GM12878 (cell line): Measurements from ENCODE around the gene SLC6A8. TPM values are rescaled to one million over a fixed set of nuclear protein-coding genes. Genes with fewer than 3 reads are reported as not detected.

Experiments used
- ATAC-seq: fragments of 200-7000 bp; cut with Tn5 transposase; 3 replicates; pipeline ENCODE4 v1.9.1; 2020; ENCODE audit warnings: mild to moderate bottlenecking, moderate library complexity
- BruUV-seq: library from RNA; stranded (reverse); fragments of 400-500 nt; replicated peaks from 2 replicates; lab custom pipeline; 2021; lab: Mats Ljungman, UMichigan
- CTCF ChIA-PET: fragments of 300-600 bp; sonication (Branson Sonifier 250); formaldehyde crosslinking; extraction: SDS; loops from one replicate; lab custom pipeline; 2021; ENCODE audit warnings: inconsistent platforms; lab: Yijun Ruan, JAX
- POLR2A ChIA-PET: fragments of 350-600 bp; formaldehyde crosslinking; extraction: SDS; loops from one replicate; lab custom pipeline; 2021; ENCODE audit warnings: inconsistent platforms; lab: Charles Lee
- RAD21 ChIA-PET: fragments of 300-600 bp; sonication (Branson Sonifier 250); formaldehyde crosslinking; loops from one replicate; lab custom pipeline; 2023; ENCODE audit warnings: antibody characterized with exemption; ENCODE audit not compliant: unreplicated experiment; lab: Charles Lee
- SMC1A ChIA-PET: fragments of 300-600 bp; sonication (Branson Sonifier 250); formaldehyde crosslinking; loops from one replicate; lab custom pipeline; 2023; ENCODE audit not compliant: unreplicated experiment, uncharacterized antibody; lab: Charles Lee
- DNase-seq: peaks from one replicate; pipeline ENCODE4 v3.0.0-alpha.2; 2011; ENCODE audit warnings: low read depth, low spot score
- FAIRE-seq: peaks from 3 replicates; lab custom pipeline; 2011; peaks lifted over from hg19 to GRCh38; lab: Jason Lieb, UNC
- H2AFZ ChIP-seq: 2 replicates; pipeline ENCODE4 v1.6.0; 2011; ENCODE audit warnings: low read depth, low read length, control low read depth; ENCODE audit not compliant: control insufficient read depth
- H3K27ac ChIP-seq: 2 replicates; pipeline ENCODE4 v1.5.1; 2011; ENCODE audit warnings: control low read depth; ENCODE audit not compliant: control insufficient read depth, insufficient read depth
- H3K27me3 ChIP-seq, 2 experiments: replicated peaks in 1 of 2; 2 replicates each; pipeline versions ENCODE4 v1.6.0 to v1.6.1; 2011; ENCODE audit warnings: low read length in 1 of 2; ENCODE audit not compliant: control insufficient read depth in 2 of 2, insufficient read depth in 2 of 2
- H3K36me3 ChIP-seq, 2 experiments: 2 replicates each; pipeline ENCODE4 v1.5.1; 2011; ENCODE audit warnings: low read length in 1 of 2; ENCODE audit not compliant: control insufficient read depth in 2 of 2, insufficient read depth in 2 of 2
- H3K4me1 ChIP-seq: 2 replicates; pipeline ENCODE4 v1.6.1; 2011; ENCODE audit warnings: mild to moderate bottlenecking, low read length, moderate library complexity, mixed read lengths; ENCODE audit not compliant: control insufficient read depth, insufficient read depth
- H3K4me2 ChIP-seq: 2 replicates; pipeline ENCODE4 v1.6.0; 2011; ENCODE audit warnings: control low read depth; ENCODE audit not compliant: control insufficient read depth, insufficient read depth
- H3K4me3 ChIP-seq: fragments of 200-600 bp; sonication (generic); 2 replicates; pipeline ENCODE4 v1.5.1; 2016
- H3K79me2 ChIP-seq: 2 replicates; pipeline ENCODE4 v1.6.0; 2011; ENCODE audit warnings: low read length; ENCODE audit not compliant: control insufficient read depth, insufficient read depth
- H3K9ac ChIP-seq: 2 replicates; pipeline ENCODE4 v1.8.0; 2011; ENCODE audit warnings: low read length, control low read depth, mixed read lengths; ENCODE audit not compliant: control insufficient read depth, insufficient read depth
- H3K9me3 ChIP-seq: replicated peaks from 3 replicates; pipeline ENCODE4 v1.5.1; 2011; ENCODE audit warnings: mild to moderate bottlenecking, low read length; ENCODE audit not compliant: control insufficient read depth, insufficient read depth
- H4K20me1 ChIP-seq: 2 replicates; pipeline ENCODE4 v1.6.0; 2011; ENCODE audit not compliant: control insufficient read depth, insufficient read depth
- CHD4 ChIP-seq: fragments of 200-600 bp; sonication (generic); IDR thresholded peaks from 2 replicates; pipeline ENCODE4 v1.6.1; 2016; ENCODE audit warnings: mild to moderate bottlenecking
- CREB1 ChIP-seq: IDR thresholded peaks from 2 replicates; pipeline ENCODE4 v1.6.1; 2012; ENCODE audit warnings: low read depth, mild to moderate bottlenecking, inconsistent platforms
- E2F4 ChIP-seq: IDR thresholded peaks from 2 replicates; pipeline ENCODE4 v1.6.1; 2012; ENCODE audit warnings: low read depth, low read length, improper control_type of control experiment
- GATAD2B ChIP-seq: fragments of 450-650 bp; conservative IDR thresholded peaks from 2 replicates; pipeline ENCODE4 v1.6.1; 2017; ENCODE audit warnings: low read depth, mild to moderate bottlenecking, moderate library complexity
- KAT2A ChIP-seq: conservative IDR thresholded peaks from 2 replicates; pipeline ENCODE4 v1.6.1; 2011; ENCODE audit warnings: low read depth, low read length; ENCODE audit not compliant: control insufficient read depth
- NFIC ChIP-seq: IDR thresholded peaks from 2 replicates; pipeline ENCODE4 v1.6.1; 2012; ENCODE audit warnings: low read depth, mild to moderate bottlenecking, inconsistent platforms, low read length, moderate library complexity
- NFXL1 ChIP-seq: fragments of 450-650 bp; IDR thresholded peaks from 2 replicates; pipeline ENCODE4 v1.6.1; 2017; ENCODE audit warnings: antibody characterized with exemption, mild to moderate bottlenecking, borderline replicate concordance
- NR2C2 ChIP-seq: IDR thresholded peaks from 2 replicates; pipeline ENCODE4 v1.6.1; 2011; ENCODE audit warnings: borderline replicate concordance, low read depth; ENCODE audit not compliant: control insufficient read depth, insufficient read length
- PAX5 ChIP-seq: IDR thresholded peaks from 2 replicates; pipeline ENCODE4 v1.6.1; 2011; ENCODE audit warnings: low read depth, low read length, borderline replicate concordance
- PBX3 ChIP-seq: IDR thresholded peaks from 2 replicates; pipeline ENCODE4 v1.6.1; 2011; ENCODE audit warnings: mild to moderate bottlenecking, low read depth, low read length, moderate library complexity; ENCODE audit not compliant: insufficient replicate concordance
- POLR2AphosphoS5 ChIP-seq: IDR thresholded peaks from 2 replicates; pipeline ENCODE4 v1.6.1; 2011; ENCODE audit warnings: mild to moderate bottlenecking, low read length, inconsistent platforms
- RELA ChIP-seq: fragments of 450-650 bp; IDR thresholded peaks from 2 replicates; pipeline ENCODE4 v1.8.0; 2014; ENCODE audit warnings: borderline replicate concordance; ENCODE audit not compliant: partially characterized antibody
- RUNX3 ChIP-seq: IDR thresholded peaks from 2 replicates; pipeline ENCODE4 v1.6.1; 2012; ENCODE audit warnings: low read length, inconsistent platforms
- ZBTB33 ChIP-seq: fragments of 450-650 bp; IDR thresholded peaks from 2 replicates; pipeline ENCODE4 v1.6.1; 2017; ENCODE audit warnings: mild to moderate bottlenecking
- WGBS: methylation state at CpG from one replicate; pipeline ENCODE4 v1.1.6; 2016; ENCODE audit warnings: low lambda C conversion rate; ENCODE audit not compliant: insufficient replicate concordance, insufficient coverage; ENCODE audit errors: missing lambda C conversion rate; 5-methylcytosine and 5-hydroxymethylcytosine counted together
- in situ Hi-C: fragments of 300-500 bp; cut with MboI; formaldehyde crosslinking; loops from 9 replicates; pipeline ENCODE4 v1.14.3; 2018; ENCODE audit warnings: mixed read lengths
- intact Hi-C: fragments of 100-400 bp; cut with micrococcal nuclease; formaldehyde crosslinking; loops from one replicate; pipeline ENCODE4 v1.14.2; 2022; ENCODE audit not compliant: unreplicated experiment
- polyA plus RNA-seq, 11 experiments: library from polyadenylated mRNA; depleted of rRNA in 4 of 11; unstranded in 6 of 11; stranded (reverse) in 5 of 11; fragments of >200 nt; fragmentation: Nextera tagmentation in 4 of 11; fragmentation: Illumina TruSeq in 1 of 11; extraction: Ambion mirVana in 4 of 11; extraction: Trizol in 1 of 11; gene quantifications; 1 replicate in 1 of 11; 2 replicates in 10 of 11; pipeline versions ENCODE4 v1.2.1 to v1.2.3, GENCODE V29; 2011 to 2016; ENCODE audit warnings: inconsistent platforms in 2 of 11, missing spikeins in 2 of 11, low read depth in 1 of 11
- total RNA-seq, 4 experiments: library from RNA; depleted of rRNA in 3 of 4; stranded (reverse); fragments of >200 nt in 3 of 4; fragmentation: Illumina TruSeq in 1 of 4; extraction: Trizol in 1 of 4; gene quantifications; 2 replicates each; pipeline versions ENCODE4 v1.2.1 to v1.2.3, GENCODE V29; 2013 to 2021
- TF ChIP-seq, protein P1 (sequence below): fragments of 450-650 bp; IDR thresholded peaks from 2 replicates; pipeline ENCODE4 v1.6.1; 2017; ENCODE audit warnings: mild to moderate bottlenecking, low read depth, inconsistent platforms; ENCODE audit not compliant: poor library complexity, severe bottlenecking

SLC6A8 gene
- total and polyA plus RNA-seq, 10 of the 15 experiments (the other 5 are each of a cell fraction or from before 2014, with no cell fraction given), result 0.01 to 0.72 (median 0.17) TPM; not detected in 6

GRCh38 chrX:153725832-153726285, 38.1 kb downstream of the SLC6A8 start (continued):
- TF ChIP-seq POLR2AphosphoS5, result no peak
- TF ChIP-seq NFXL1, result no peak
- no peak for TF ChIP-seq GATAD2B

- H3K27me3 ChIP-seq, result no peaks in the 10 kb centered on the region
- H3K4me2 ChIP-seq, result peak overlapping the region; percentile 52
- in situ Hi-C loops (no loop called here), intact Hi-C loops (no loop called here)
- ChIA-PET SMC1A (no interaction called here), POLR2A (interaction anchor here (0.6 to 1.3 kb wide), 4 partner anchors 9 to 279 kb away, joined by 3 to 6 read pairs (median 4); partner anchors contain the start of gene ARHGAP4), CTCF (interaction anchor here (1.2 to 1.4 kb wide), 2 partner anchors 10 to 59 kb away, joined by 4 to 5 read pairs; no protein-coding TSS in a partner anchor), RAD21 (interaction anchor here (1.4 kb wide), 1 partner anchor 9 kb away, joined by 3 read pairs; no protein-coding TSS in a partner anchor)
- no peaks in the 10 kb centered on the region for H3K36me3 ChIP-seq
- peak overlapping the region; percentile 62 for H2AFZ ChIP-seq
- WGBS, result 32% methylated on average over 29 of the region's 35 CpGs
- DNase-seq (peak; percentile 48), ATAC-seq (peak; percentile 72), FAIRE-seq (peak; percentile 52)
- H3K9ac ChIP-seq, result peak overlapping the region; percentile 38; the same call in 1 of the 2 replicates
- H3K79me2 ChIP-seq, result peaks cover 17% of the 10 kb centered on the region
- H3K27ac ChIP-seq, result peak overlapping the region; percentile 28
- H3K4me3 ChIP-seq, result no peak overlapping the region
- H3K4me1 ChIP-seq, result peaks cover 30% of the 10 kb centered on the region
- BruUV-seq, result no TSS peak
- H4K20me1 ChIP-seq, result no peaks in the 10 kb centered on the region
- H3K9me3 ChIP-seq, result no peaks in the 10 kb centered on the region; the same call in 2 of the 3 replicates
- TF ChIP-seq PBX3 (no peak), KAT2A (no peak), CREB1 (no peak), ZBTB33 (no peak), NFIC (no peak), RELA (no peak), NR2C2 (no peak), PAX5 (0 out of 2 replicates have a peak, but pooled peaks have one; percentile 45), E2F4 (no peak), CHD4 (no peak), RUNX3 (no peak)
- TF ChIP-seq, protein P1, sequence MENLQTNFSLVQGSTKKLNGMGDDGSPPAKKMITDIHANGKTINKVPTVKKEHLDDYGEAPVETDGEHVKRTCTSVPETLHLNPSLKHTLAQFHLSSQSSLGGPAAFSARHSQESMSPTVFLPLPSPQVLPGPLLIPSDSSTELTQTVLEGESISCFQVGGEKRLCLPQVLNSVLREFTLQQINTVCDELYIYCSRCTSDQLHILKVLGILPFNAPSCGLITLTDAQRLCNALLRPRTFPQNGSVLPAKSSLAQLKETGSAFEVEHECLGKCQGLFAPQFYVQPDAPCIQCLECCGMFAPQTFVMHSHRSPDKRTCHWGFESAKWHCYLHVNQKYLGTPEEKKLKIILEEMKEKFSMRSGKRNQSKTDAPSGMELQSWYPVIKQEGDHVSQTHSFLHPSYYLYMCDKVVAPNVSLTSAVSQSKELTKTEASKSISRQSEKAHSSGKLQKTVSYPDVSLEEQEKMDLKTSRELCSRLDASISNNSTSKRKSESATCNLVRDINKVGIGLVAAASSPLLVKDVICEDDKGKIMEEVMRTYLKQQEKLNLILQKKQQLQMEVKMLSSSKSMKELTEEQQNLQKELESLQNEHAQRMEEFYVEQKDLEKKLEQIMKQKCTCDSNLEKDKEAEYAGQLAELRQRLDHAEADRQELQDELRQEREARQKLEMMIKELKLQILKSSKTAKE, result no peak
Observed at GRCh38 chrX:153726286-153727122, 38.8 kb downstream of the SLC6A8 start.
